Left lung (tissue), 10 donors: Measurements from ENCODE around the gene FBXL16. TPM values are rescaled to one million over a fixed set of nuclear protein-coding genes. Genes with fewer than 3 reads are reported as not detected.

Source experiments
- ATAC-seq: fragments of 200-7000 bp; cut with Tn5 transposase; one replicate; pipeline ENCODE4 v1.9.1; 2020; ENCODE audit warnings: moderate library complexity
- DNase-seq, 4 donors: peaks; one replicate each; pipeline ENCODE4 v3.0.0-alpha.2; 2013 to 2020
- H3K27ac ChIP-seq, 2 donors: fragments of 200-600 bp; sonication (generic) in 1 of 2; one replicate each; pipeline versions ENCODE4 v1.5.0 to v1.8.0; 2020 to 2021
- H3K27me3 ChIP-seq, 2 donors: fragments of 200-600 bp; sonication (generic) in 1 of 2; one replicate each; pipeline versions ENCODE4 v1.5.0 to v1.8.0; 2020 to 2021
- H3K36me3 ChIP-seq, 2 donors: fragments of 200-600 bp; sonication (generic) in 1 of 2; one replicate each; pipeline versions ENCODE4 v1.5.0 to v1.8.0; 2020 to 2021
- H3K4me1 ChIP-seq, 2 donors: fragments of 200-600 bp; one replicate each; pipeline ENCODE4 v1.8.0; 2021
- H3K4me3 ChIP-seq, 2 donors: fragments of 200-600 bp; sonication (generic) in 1 of 2; one replicate each; pipeline versions ENCODE4 v1.5.0 to v1.8.0; 2020 to 2021; ENCODE audit warnings: mild to moderate bottlenecking in 1 of 2
- H3K9me3 ChIP-seq, 2 donors: fragments of 200-600 bp; sonication (generic) in 1 of 2; one replicate each; pipeline versions ENCODE4 v1.5.0 to v1.8.0; 2020 to 2021
- intact Hi-C, 2 donors: fragments of 100-400 bp; cut with DNase I; formaldehyde crosslinking; loops; one replicate each; pipeline versions ENCODE4 v1.11.2 to v1.14.2; 2022
- polyA plus RNA-seq, 6 donors: library from polyadenylated mRNA; unstranded; fragments of 120-200 nt; gene quantifications; one replicate each; pipeline ENCODE4 v1.2.1, GENCODE V29; 2013; ENCODE audit not compliant: insufficient read length in 6 of 6
- total RNA-seq, 2 donors: library from RNA; stranded (reverse); fragmentation: NEBNext Ultra II Directional; extraction: Animal tissue kit (Norgen Biotek cat#: 25700); gene quantifications; one replicate each; pipeline ENCODE4 v1.2.1, GENCODE V29; 2021
- TF ChIP-seq, protein P1 (sequence below), 2 donors: fragments of 200-600 bp; sonication (generic) in 1 of 2; IDR thresholded peaks; one replicate each; pipeline versions ENCODE4 v1.5.0 to v1.8.0; 2021; ENCODE audit warnings: antibody characterized with exemption in 2 of 2
- donor health status: DM: no; HTN: yes; CAD: no.
- donor health status: DM: no; HTN: no; CAD: no.

Gene FBXL16
- total and polyA plus RNA-seq, 8 donors = 0.48 to 5.7 (median 0.72) TPM

DNA sequence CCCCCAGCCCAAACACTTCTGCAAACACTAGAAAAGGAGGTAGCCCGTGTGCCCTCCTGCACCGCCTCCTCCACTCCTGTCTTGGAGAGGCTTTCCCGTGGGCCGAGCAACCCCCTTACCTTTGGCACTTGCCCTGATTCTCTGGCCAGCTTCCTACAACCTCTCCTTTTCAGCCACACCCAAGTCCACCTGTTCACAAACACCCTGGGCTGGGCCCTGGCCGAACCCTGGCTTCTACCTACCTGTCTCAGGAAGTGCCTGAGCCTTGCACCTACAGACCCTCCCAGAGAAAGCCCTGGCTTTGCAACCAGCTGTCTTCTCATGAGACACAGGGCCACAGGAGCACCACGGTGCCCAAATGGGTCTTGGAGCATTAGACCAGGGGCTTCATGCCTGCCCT lies 13.3 kb upstream of the FBXL16 start:
- TF ChIP-seq, protein P1, sequence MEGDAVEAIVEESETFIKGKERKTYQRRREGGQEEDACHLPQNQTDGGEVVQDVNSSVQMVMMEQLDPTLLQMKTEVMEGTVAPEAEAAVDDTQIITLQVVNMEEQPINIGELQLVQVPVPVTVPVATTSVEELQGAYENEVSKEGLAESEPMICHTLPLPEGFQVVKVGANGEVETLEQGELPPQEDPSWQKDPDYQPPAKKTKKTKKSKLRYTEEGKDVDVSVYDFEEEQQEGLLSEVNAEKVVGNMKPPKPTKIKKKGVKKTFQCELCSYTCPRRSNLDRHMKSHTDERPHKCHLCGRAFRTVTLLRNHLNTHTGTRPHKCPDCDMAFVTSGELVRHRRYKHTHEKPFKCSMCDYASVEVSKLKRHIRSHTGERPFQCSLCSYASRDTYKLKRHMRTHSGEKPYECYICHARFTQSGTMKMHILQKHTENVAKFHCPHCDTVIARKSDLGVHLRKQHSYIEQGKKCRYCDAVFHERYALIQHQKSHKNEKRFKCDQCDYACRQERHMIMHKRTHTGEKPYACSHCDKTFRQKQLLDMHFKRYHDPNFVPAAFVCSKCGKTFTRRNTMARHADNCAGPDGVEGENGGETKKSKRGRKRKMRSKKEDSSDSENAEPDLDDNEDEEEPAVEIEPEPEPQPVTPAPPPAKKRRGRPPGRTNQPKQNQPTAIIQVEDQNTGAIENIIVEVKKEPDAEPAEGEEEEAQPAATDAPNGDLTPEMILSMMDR (IDR thresholded peaks at IDR 0.05) = no peak
- Histone ChIP-seq H3K4me3 (no peak overlapping the region), H3K9me3 (no peaks in the 10 kb centered on the region), H3K27me3 (peaks cover 0 to 51% of the 10 kb centered on the region in 2 donors), H3K27ac (no peak overlapping the region), H3K36me3 (peaks cover 0 to 4% of the 10 kb centered on the region in 2 donors), H3K4me1 (peaks cover 17 to 54% of the 10 kb centered on the region in 2 donors)
- intact Hi-C loops = no loop called here
- no peak for ATAC-seq
- no peak for DNase-seq

GRCh38 chr16:718389-718788 lies 12.8 kb upstream of the FBXL16 start:
- Histone ChIP-seq H3K9me3 (no peaks in the 10 kb centered on the region), H3K27ac (no peak overlapping the region), H3K36me3 (peaks cover 0 to 4% of the 10 kb centered on the region in 2 donors), H3K27me3 (peaks cover 0 to 57% of the 10 kb centered on the region in 2 donors), H3K4me3 (no peak overlapping the region), H3K4me1 (peaks cover 17 to 54% of the 10 kb centered on the region in 2 donors)
- DNase-seq (no peak), ATAC-seq (no peak)
- TF ChIP-seq, protein P1 (IDR thresholded peaks at IDR 0.05) = no peak
- intact Hi-C loops = no loop called here

GRCh38 chr16:717450-718245 lies 12.0 kb upstream of the FBXL16 start:
- H3K36me3 ChIP-seq = peaks cover 0 to 4% of the 10 kb centered on the region in 2 donors
- H3K27ac ChIP-seq = no peak overlapping the region
- TF ChIP-seq, protein P1 (IDR thresholded peaks at IDR 0.05) = no peak
- H3K9me3 ChIP-seq = no peaks in the 10 kb centered on the region
- no peak for ATAC-seq
- DNase-seq = no peak
- intact Hi-C loops = no loop called here
- peaks cover 0 to 59% of the 10 kb centered on the region in 2 donors for H3K27me3 ChIP-seq
- H3K4me1 ChIP-seq = peaks cover 17 to 56% of the 10 kb centered on the region in 2 donors
- H3K4me3 ChIP-seq = no peak overlapping the region

DNA sequence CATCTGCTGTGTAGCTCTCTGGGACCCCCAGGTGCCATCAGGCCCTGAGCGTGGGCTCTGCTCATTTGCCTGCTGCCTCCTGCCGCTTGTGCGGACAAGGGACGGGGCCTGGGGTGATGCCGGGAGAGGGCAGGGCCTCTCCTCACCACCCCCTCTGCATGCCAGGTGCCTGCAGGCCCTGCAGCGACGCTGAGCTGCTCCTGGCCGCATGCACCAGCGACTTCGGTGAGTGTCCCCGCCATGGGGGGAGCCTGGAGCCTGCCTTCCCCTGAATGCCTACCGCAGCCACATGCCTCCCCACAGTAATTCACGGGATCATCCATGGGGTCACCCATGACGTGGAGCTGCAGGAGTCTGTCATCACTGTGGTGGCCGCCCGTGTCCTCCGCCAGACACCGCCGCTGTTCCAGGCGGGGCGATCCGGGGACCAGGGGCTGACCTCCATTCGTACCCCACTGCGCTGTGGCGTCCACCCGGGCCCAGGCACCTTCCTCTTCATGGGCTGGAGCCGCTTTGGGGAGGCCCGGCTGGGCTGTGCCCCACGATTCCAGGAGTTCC lies 11.2 kb upstream of the FBXL16 start:
- Histone ChIP-seq H3K4me3 (no peak overlapping the region), H3K4me1 (peaks cover 17 to 56% of the 10 kb centered on the region in 2 donors), H3K9me3 (no peaks in the 10 kb centered on the region), H3K27ac (no peak overlapping the region), H3K27me3 (peaks cover 0 to 67% of the 10 kb centered on the region in 2 donors), H3K36me3 (no peaks in the 10 kb centered on the region)
- no peak for DNase-seq
- TF ChIP-seq, protein P1 (IDR thresholded peaks at IDR 0.05) = no peak
- intact Hi-C loops = no loop called here
- no peak for ATAC-seq

DNA sequence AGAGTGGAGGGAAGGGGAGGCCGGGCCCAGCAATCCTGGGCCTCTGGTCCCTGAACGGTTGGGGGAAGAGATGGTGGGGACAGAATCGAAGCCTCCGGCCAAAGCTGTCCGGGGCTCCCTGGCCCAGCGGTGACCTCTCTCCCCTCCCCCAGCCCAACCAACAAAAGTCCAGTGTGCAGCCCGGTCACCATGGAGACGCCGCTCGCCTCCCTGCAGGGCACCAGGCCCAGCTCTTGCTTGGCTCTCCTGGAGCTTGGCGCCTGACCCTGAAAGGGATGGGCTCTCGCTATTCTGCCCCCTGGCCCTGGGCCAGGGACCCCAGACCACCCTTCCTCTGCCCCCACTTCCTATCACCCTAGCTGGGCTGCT lies 10.6 kb upstream of the FBXL16 start:
- Histone ChIP-seq H3K36me3 (no peaks in the 10 kb centered on the region), H3K4me3 (peak overlapping the region in 1 of 2 donors; percentile 65), H3K9me3 (no peaks in the 10 kb centered on the region), H3K4me1 (peaks cover 17 to 54% of the 10 kb centered on the region in 2 donors), H3K27ac (no peak overlapping the region), H3K27me3 (peaks cover 0 to 74% of the 10 kb centered on the region in 2 donors)
- intact Hi-C loops = no loop called here
- ATAC-seq (no peak), DNase-seq (peak in 2 of 4 donors; percentile 59 to 64)
- TF ChIP-seq, protein P1 (IDR thresholded peaks at IDR 0.05) = no peak
